Endothelial cell of umbilical vein (primary cell): ENCODE data around the gene GLDC. TPM values are rescaled to one million over a fixed set of nuclear protein-coding genes. Genes with fewer than 3 reads are reported as not detected.

Source experiments
- BruUV-seq: library from RNA; stranded (reverse); fragments of 400-500 nt; replicated peaks from 2 replicates; lab custom pipeline; 2021; lab: Mats Ljungman, UMichigan
- CTCF ChIA-PET: fragments of 300-600, 350-600 bp; sonication (Branson Sonifier 250); formaldehyde crosslinking; loops from one replicate; lab custom pipeline; 2021; ENCODE audit warnings: antibody characterized with exemption, inconsistent platforms; lab: Charles Lee
- POLR2A ChIA-PET: fragments of 300-600, 350-600 bp; sonication (Branson Sonifier 250); formaldehyde crosslinking; loops from one replicate; lab custom pipeline; 2021; ENCODE audit warnings: antibody characterized with exemption, inconsistent platforms; lab: Charles Lee
- DNase-seq: peaks from one replicate; pipeline ENCODE4 v3.0.0-alpha.2; 2011; ENCODE audit warnings: low read depth, low spot score
- FAIRE-seq: peaks from 2 replicates; lab custom pipeline; 2011; peaks lifted over from hg19 to GRCh38; lab: Jason Lieb, UNC
- H2AFZ ChIP-seq: 2 replicates; pipeline ENCODE4 v1.6.0; 2012; ENCODE audit warnings: low read depth, low read length, control low read depth, inconsistent platforms
- H3K27ac ChIP-seq: 2 replicates; pipeline ENCODE4 v1.5.1; 2011; ENCODE audit warnings: low read depth, mild to moderate bottlenecking, control low read depth, low read length, moderate library complexity; ENCODE audit not compliant: insufficient read depth
- H3K27me3 ChIP-seq, 2 experiments: 2 replicates each; pipeline versions ENCODE4 v1.6.0 to v1.6.1; 2011; ENCODE audit warnings: low read length in 2 of 2, mixed read lengths in 1 of 2; ENCODE audit not compliant: control insufficient read depth in 2 of 2, insufficient read depth in 2 of 2
- H3K36me3 ChIP-seq, 2 experiments: 2 replicates in 1 of 2; 3 replicates in 1 of 2; pipeline ENCODE4 v1.5.1; 2011; ENCODE audit warnings: low read length in 2 of 2, mild to moderate bottlenecking in 1 of 2, moderate library complexity in 1 of 2; ENCODE audit not compliant: control insufficient read depth in 2 of 2, insufficient read depth in 2 of 2; ENCODE audit errors: extremely low read depth in 1 of 2
- H3K4me1 ChIP-seq: 3 replicates; pipeline ENCODE4 v1.5.1; 2011; ENCODE audit warnings: mild to moderate bottlenecking, low read length; ENCODE audit not compliant: control insufficient read depth, insufficient read depth; ENCODE audit errors: extremely low read depth
- H3K4me2 ChIP-seq: 2 replicates; pipeline ENCODE4 v1.6.1; 2011; ENCODE audit warnings: low read length, control low read depth, mixed read lengths; ENCODE audit not compliant: insufficient read depth
- H3K4me3 ChIP-seq, 3 experiments: fragments of 200-600 bp in 1 of 3; sonication (generic), shearing (Covaris generic) in 1 of 3; replicated peaks in 1 of 3; 2 replicates each; pipeline ENCODE4 v1.5.1; 2011 to 2016; ENCODE audit warnings: control low read depth in 3 of 3, low read length in 3 of 3, mild to moderate bottlenecking in 2 of 3, inconsistent platforms in 1 of 3, low read depth in 1 of 3, moderate library complexity in 1 of 3; ENCODE audit not compliant: insufficient read depth in 1 of 3
- H3K79me2 ChIP-seq: 2 replicates; pipeline ENCODE4 v1.6.0; 2012; ENCODE audit warnings: low read length, inconsistent platforms; ENCODE audit not compliant: control insufficient read depth, insufficient read depth
- H3K9ac ChIP-seq: replicated peaks from 2 replicates; pipeline ENCODE3; 2011; ENCODE audit warnings: low read length, control low read depth; ENCODE audit not compliant: insufficient read depth; ENCODE audit errors: extremely low read depth
- H3K9me1 ChIP-seq: replicated peaks from 3 replicates; pipeline ENCODE4 v1.6.0; 2011; ENCODE audit warnings: mild to moderate bottlenecking, low read length; ENCODE audit not compliant: control insufficient read depth, insufficient read depth; ENCODE audit errors: extremely low read depth
- H3K9me3 ChIP-seq: replicated peaks from 2 replicates; pipeline ENCODE4 v1.5.1; 2012; ENCODE audit warnings: low read length, inconsistent platforms; ENCODE audit not compliant: control insufficient read depth, insufficient read depth
- H4K20me1 ChIP-seq: replicated peaks from 2 replicates; pipeline ENCODE3; 2011; ENCODE audit warnings: mild to moderate bottlenecking, low read length; ENCODE audit not compliant: control insufficient read depth, insufficient read depth; ENCODE audit errors: extremely low read depth
- CTCF ChIP-seq, 2 donors: IDR thresholded peaks; 1 replicate in 1 of 2; 2 replicates in 1 of 2; pipeline ENCODE4 v1.5.1; 2011; ENCODE audit warnings: low read length in 2 of 2, mild to moderate bottlenecking in 2 of 2, moderate library complexity in 2 of 2, control low read depth in 1 of 2, inconsistent platforms in 1 of 2, low read depth in 1 of 2; ENCODE audit not compliant: insufficient read depth in 1 of 2; ENCODE audit errors: extremely low read depth in 1 of 2
- EZH2 ChIP-seq: IDR thresholded peaks from 2 replicates; pipeline ENCODE4 v1.6.1; 2012; ENCODE audit warnings: borderline replicate concordance, low read depth, mild to moderate bottlenecking, moderate library complexity, low read length, inconsistent platforms; ENCODE audit not compliant: severe bottlenecking
- FOS ChIP-seq: IDR thresholded peaks from 2 replicates; pipeline ENCODE4 v1.6.1; 2011; ENCODE audit warnings: mild to moderate bottlenecking, low read length, moderate library complexity, borderline replicate concordance; ENCODE audit not compliant: insufficient read depth
- GATA2 ChIP-seq: IDR thresholded peaks from 2 replicates; pipeline ENCODE4 v1.7.0; 2011; ENCODE audit warnings: low read depth, mild to moderate bottlenecking, moderate library complexity, mixed read lengths, low read length; ENCODE audit not compliant: insufficient read length, insufficient read depth
- JUN ChIP-seq: IDR thresholded peaks from 2 replicates; pipeline ENCODE4 v1.6.1; 2011; ENCODE audit warnings: borderline replicate concordance, low read depth; ENCODE audit not compliant: insufficient read length, insufficient read depth
- MAX ChIP-seq: IDR thresholded peaks from 2 replicates; pipeline ENCODE4 v1.6.1; 2011; ENCODE audit not compliant: insufficient read depth, insufficient read length
- MYC ChIP-seq: IDR thresholded peaks from one replicate; pipeline ENCODE4 v1.6.1; 2011; ENCODE audit warnings: mild to moderate bottlenecking, low read depth, low read length
- POLR2A ChIP-seq: IDR thresholded peaks from 2 replicates; pipeline ENCODE4 v1.6.1; 2012; ENCODE audit warnings: low read depth, mild to moderate bottlenecking, control low read depth, low read length
- POLR2AphosphoS5 ChIP-seq: IDR thresholded peaks from 2 replicates; pipeline ENCODE4 v1.6.1; 2012; ENCODE audit warnings: low read depth, mild to moderate bottlenecking, control low read depth, low read length, moderate library complexity; ENCODE audit not compliant: insufficient read depth
- dilution Hi-C: fragments of 300-500 bp; cut with MboI; formaldehyde crosslinking; loops from one replicate; pipeline ENCODE4 v1.15.0; 2019; ENCODE audit warnings: low sequenced_read_pairs; ENCODE audit not compliant: extremely low pct_ligation_motif_present
- intact Hi-C: fragments of 100-400 bp; cut with micrococcal nuclease; formaldehyde crosslinking; loops from one replicate; pipeline ENCODE4 v1.10.0; 2022
- polyA plus RNA-seq, 4 experiments: library from polyadenylated mRNA; depleted of rRNA in 3 of 4; stranded (reverse) in 3 of 4; unstranded in 1 of 4; fragments of >200 nt; gene quantifications; 2 replicates each; pipeline versions ENCODE4 v1.2.1 to v1.2.3, GENCODE V29; 2011 to 2012; ENCODE audit warnings: missing spikeins in 1 of 4
- total RNA-seq: library from RNA; stranded (reverse); gene quantifications from 2 replicates; pipeline ENCODE4 v1.2.3, GENCODE V29; 2021

GLDC gene
- total and polyA plus RNA-seq, 2 donors (not counting 3 experiments of a cell fraction or from before 2014, with no cell fraction given), result 1.8 to 2.6 TPM

- TF ChIP-seq CTCF (IDR thresholded peaks at IDR 0.05; ENCODE audit: extremely low read depth in 1 of 2, insufficient read depth in 1 of 2, low read depth in 1 of 2, low read length in 2 of 2) (peak; percentile 28 to 45), POLR2AphosphoS5 (no peak), MYC (no peak)
- Histone ChIP-seq H3K4me2 (no peak overlapping the region), H4K20me1 (no peaks in the 10 kb centered on the region), H3K36me3 (no peaks in the 10 kb centered on the region), H3K4me3 (no peak overlapping the region), H3K27ac (no peak overlapping the region), H3K79me2 (no peaks in the 10 kb centered on the region), H3K9me1 (no peaks in the 10 kb centered on the region), H3K27me3 (no peaks in the 10 kb centered on the region), H3K9ac (no peak overlapping the region), H3K4me1 (peaks cover 3% of the 10 kb centered on the region), H3K9me3 (no peaks in the 10 kb centered on the region), H2AFZ (no peak overlapping the region)
- DNase-seq (peak; percentile 46), FAIRE-seq (peak; percentile 86)
- dilution Hi-C loops (no loop called here), intact Hi-C loops (loop anchor here (1.0 kb wide), 2 partner anchors 82 to 313 kb away; no protein-coding TSS in a partner anchor)
- BruUV-seq, result no TSS peak
- POLR2A ChIA-PET, result no interaction called here
- CTCF ChIA-PET, result interaction anchor here (0.6 to 4.1 kb wide), 25 partner anchors 10 to 470 kb away, joined by 3 to 29 read pairs (median 4); partner anchors contain the start of gene GLDC
Observed at GRCh38 chr9:6667633-6668280, 22.2 kb upstream of the GLDC start.

GRCh38 chr9:6667080-6667479 lies 21.6 kb upstream of the GLDC start:
- FAIRE-seq, result no peak
- DNase-seq, result no peak
- no peak overlapping the region for H3K27ac ChIP-seq
- no peak overlapping the region for H3K4me3 ChIP-seq
- intact Hi-C loops, result loop anchor here (1.0 kb wide), 2 partner anchors 82 to 313 kb away; no protein-coding TSS in a partner anchor
- H3K9me3 ChIP-seq, result no peaks in the 10 kb centered on the region
- H3K4me2 ChIP-seq, result no peak overlapping the region
- no peaks in the 10 kb centered on the region for H3K27me3 ChIP-seq
- TF ChIP-seq CTCF (IDR thresholded peaks at IDR 0.05; ENCODE audit: extremely low read depth in 1 of 2, insufficient read depth in 1 of 2, low read depth in 1 of 2, low read length in 2 of 2) (no peak), MAX (no peak), POLR2AphosphoS5 (no peak), GATA2 (no peak), JUN (no peak), FOS (no peak), MYC (no peak), EZH2 (no peak), POLR2A (no peak)
- H2AFZ ChIP-seq, result no peak overlapping the region
- POLR2A ChIA-PET, result no interaction called here
- peaks cover 3% of the 10 kb centered on the region for H3K4me1 ChIP-seq
- no peaks in the 10 kb centered on the region for H3K79me2 ChIP-seq
- CTCF ChIA-PET, result interaction anchor here (0.6 to 4.1 kb wide), 25 partner anchors 9 to 469 kb away, joined by 3 to 29 read pairs (median 4); partner anchors contain the start of gene GLDC
- BruUV-seq, result no TSS peak
- no peak overlapping the region for H3K9ac ChIP-seq
- H3K36me3 ChIP-seq, result no peaks in the 10 kb centered on the region
- no peaks in the 10 kb centered on the region for H3K9me1 ChIP-seq
- dilution Hi-C loops, result no loop called here
- H4K20me1 ChIP-seq, result no peaks in the 10 kb centered on the region
